Caco-2 (cell line): ENCODE data around the gene CLEC16A. TPM values are rescaled to one million over a fixed set of nuclear protein-coding genes. Genes with fewer than 3 reads are reported as not detected.

Source experiments
- BruUV-seq: library from RNA; stranded (reverse); fragments of 400-500 nt; replicated peaks from 2 replicates; lab custom pipeline; 2021; lab: Mats Ljungman, UMichigan
- CTCF ChIA-PET: fragments of 300-600 bp; sonication (Branson Sonifier 250); formaldehyde crosslinking; loops from one replicate; lab custom pipeline; 2022; ENCODE audit warnings: antibody characterized with exemption; lab: Charles Lee
- POLR2A ChIA-PET: fragments of 300-600 bp; sonication (Branson Sonifier 250); formaldehyde crosslinking; loops from one replicate; lab custom pipeline; 2022; ENCODE audit warnings: antibody characterized with exemption; lab: Charles Lee
- DNase-seq, 2 experiments: peaks; one replicate each; pipeline versions ENCODE4 v3.0.0 to v3.0.0-alpha.2; 2020 to 2022
- H3K27me3 ChIP-seq: replicated peaks from 2 replicates; pipeline ENCODE4 v1.6.0; 2011; ENCODE audit warnings: low read length; ENCODE audit not compliant: control insufficient read depth, insufficient read depth
- H3K36me3 ChIP-seq: 2 replicates; pipeline ENCODE4 v1.5.1; 2011; ENCODE audit warnings: low read length; ENCODE audit not compliant: control insufficient read depth, insufficient read depth
- H3K4me1 ChIP-seq: fragments of 250-450 bp; sonication (Bioruptor Pico); 2 replicates; pipeline ENCODE4 v1.5.1; 2020; ENCODE audit warnings: mild to moderate bottlenecking
- H3K4me3 ChIP-seq: 2 replicates; pipeline ENCODE4 v1.5.1; 2011; ENCODE audit warnings: low read depth, mild to moderate bottlenecking, control low read depth, low read length
- H3K9me3 ChIP-seq: fragments of 250-450 bp; sonication (Bioruptor Pico); 2 replicates; pipeline ENCODE4 v1.5.1; 2020; ENCODE audit warnings: mild to moderate bottlenecking, moderate library complexity
- H3K27ac Mint-ChIP-seq: one replicate; pipeline ENCODE4 v1.8.0; 2022; ENCODE audit warnings: mixed read lengths; ENCODE audit not compliant: unreplicated experiment
- H3K27me3 Mint-ChIP-seq: one replicate; pipeline ENCODE4 v1.8.0; 2022; ENCODE audit warnings: mixed read lengths; ENCODE audit not compliant: insufficient read depth, unreplicated experiment
- H3K36me3 Mint-ChIP-seq: one replicate; pipeline ENCODE4 v1.8.0; 2022; ENCODE audit warnings: mild to moderate bottlenecking, mixed read lengths; ENCODE audit not compliant: insufficient read depth, unreplicated experiment
- H3K4me1 Mint-ChIP-seq: one replicate; pipeline ENCODE4 v1.8.0; 2022; ENCODE audit warnings: low read depth, mixed read lengths; ENCODE audit not compliant: unreplicated experiment
- H3K4me3 Mint-ChIP-seq: one replicate; pipeline ENCODE4 v1.8.0; 2022; ENCODE audit warnings: mild to moderate bottlenecking, moderate library complexity, mixed read lengths; ENCODE audit not compliant: unreplicated experiment
- H3K9me3 Mint-ChIP-seq: one replicate; pipeline ENCODE4 v1.8.0; 2022; ENCODE audit warnings: mixed read lengths; ENCODE audit not compliant: unreplicated experiment
- intact Hi-C: fragments of 100-400 bp; cut with micrococcal nuclease; formaldehyde crosslinking; loops from one replicate; pipeline ENCODE4 v1.10.0; 2022; ENCODE audit not compliant: unreplicated experiment
- total RNA-seq: library from RNA; stranded (reverse); gene quantifications from 2 replicates; pipeline ENCODE4 v1.2.3, GENCODE V29; 2022
- TF ChIP-seq, protein P1 (sequence below), 2 experiments: fragments of 200-600 bp in 1 of 2; IDR thresholded peaks; 1 replicate in 1 of 2; 2 replicates in 1 of 2; pipeline versions ENCODE4 v1.5.1 to v1.8.0; 2011 to 2022; ENCODE audit warnings: antibody characterized with exemption in 1 of 2, control low read depth in 1 of 2, inconsistent platforms in 1 of 2, low read depth in 1 of 2, low read length in 1 of 2, mild to moderate bottlenecking in 1 of 2, moderate library complexity in 1 of 2; ENCODE audit not compliant: insufficient read depth in 1 of 2, severe bottlenecking in 1 of 2, unreplicated experiment in 1 of 2

CLEC16A gene
- total RNA-seq, 1 experiment from 2014 or later: 27.0 TPM

DNA sequence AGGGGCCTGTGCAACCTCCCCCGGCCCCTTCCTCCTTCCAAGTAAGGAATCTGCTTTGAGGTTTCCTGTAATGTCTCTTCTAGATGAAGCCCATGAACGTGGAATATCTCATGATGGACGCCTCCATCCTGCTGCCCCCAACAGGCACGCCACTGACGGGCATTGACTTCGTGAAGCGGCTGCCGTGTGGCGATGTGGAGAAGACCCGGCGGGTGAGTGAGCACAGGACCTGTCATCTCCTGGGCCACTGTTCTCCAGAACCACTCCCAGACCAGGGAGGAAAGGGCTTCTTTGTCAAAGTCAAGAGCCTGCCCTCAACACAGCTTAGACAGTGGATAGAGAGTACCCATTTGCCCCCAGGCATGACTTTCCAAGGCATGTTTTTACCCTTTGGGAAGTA, 107.1 kb downstream of the CLEC16A start:
- no peaks in the 10 kb centered on the region for H3K36me3 ChIP-seq
- ChIA-PET POLR2A (no interaction called here), CTCF (no interaction called here)
- no peak overlapping the region for H3K27ac Mint-ChIP-seq
- peaks cover 7% of the 10 kb centered on the region; the same call in 1 of the 2 replicates for H3K4me1 ChIP-seq
- BruUV-seq: no TSS peak
- intact Hi-C loops: no loop called here
- H3K36me3 Mint-ChIP-seq: peaks cover 12% of the 10 kb centered on the region
- TF ChIP-seq, protein P1, sequence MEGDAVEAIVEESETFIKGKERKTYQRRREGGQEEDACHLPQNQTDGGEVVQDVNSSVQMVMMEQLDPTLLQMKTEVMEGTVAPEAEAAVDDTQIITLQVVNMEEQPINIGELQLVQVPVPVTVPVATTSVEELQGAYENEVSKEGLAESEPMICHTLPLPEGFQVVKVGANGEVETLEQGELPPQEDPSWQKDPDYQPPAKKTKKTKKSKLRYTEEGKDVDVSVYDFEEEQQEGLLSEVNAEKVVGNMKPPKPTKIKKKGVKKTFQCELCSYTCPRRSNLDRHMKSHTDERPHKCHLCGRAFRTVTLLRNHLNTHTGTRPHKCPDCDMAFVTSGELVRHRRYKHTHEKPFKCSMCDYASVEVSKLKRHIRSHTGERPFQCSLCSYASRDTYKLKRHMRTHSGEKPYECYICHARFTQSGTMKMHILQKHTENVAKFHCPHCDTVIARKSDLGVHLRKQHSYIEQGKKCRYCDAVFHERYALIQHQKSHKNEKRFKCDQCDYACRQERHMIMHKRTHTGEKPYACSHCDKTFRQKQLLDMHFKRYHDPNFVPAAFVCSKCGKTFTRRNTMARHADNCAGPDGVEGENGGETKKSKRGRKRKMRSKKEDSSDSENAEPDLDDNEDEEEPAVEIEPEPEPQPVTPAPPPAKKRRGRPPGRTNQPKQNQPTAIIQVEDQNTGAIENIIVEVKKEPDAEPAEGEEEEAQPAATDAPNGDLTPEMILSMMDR (IDR thresholded peaks at IDR 0.05; ENCODE audit: insufficient read depth in 1 of 2, low read depth in 1 of 2, low read length in 1 of 2, severe bottlenecking in 1 of 2, unreplicated experiment in 1 of 2): no peak
- no peak for DNase-seq
- H3K4me3 ChIP-seq: no peak overlapping the region
- H3K9me3 ChIP-seq: no peaks in the 10 kb centered on the region
- no peaks in the 10 kb centered on the region for H3K9me3 Mint-ChIP-seq
- no peaks in the 10 kb centered on the region for H3K27me3 ChIP-seq
- no peak overlapping the region for H3K4me3 Mint-ChIP-seq
- H3K27me3 Mint-ChIP-seq: no peaks in the 10 kb centered on the region
- H3K4me1 Mint-ChIP-seq: peaks cover 6% of the 10 kb centered on the region

- peaks cover 12% of the 10 kb centered on the region for H3K4me1 Mint-ChIP-seq
- H3K9me3 Mint-ChIP-seq: no peaks in the 10 kb centered on the region
- peaks cover 12% of the 10 kb centered on the region for H3K36me3 Mint-ChIP-seq
- TF ChIP-seq, protein P1 (IDR thresholded peaks at IDR 0.05; ENCODE audit: insufficient read depth in 1 of 2, low read depth in 1 of 2, low read length in 1 of 2, severe bottlenecking in 1 of 2, unreplicated experiment in 1 of 2): no peak
- POLR2A ChIA-PET: no interaction called here
- Histone ChIP-seq H3K4me1 (peaks cover 7% of the 10 kb centered on the region; the same call in 1 of the 2 replicates), H3K27me3 (no peaks in the 10 kb centered on the region), H3K36me3 (no peaks in the 10 kb centered on the region), H3K9me3 (no peaks in the 10 kb centered on the region), H3K4me3 (no peak overlapping the region)
- no peak overlapping the region for H3K4me3 Mint-ChIP-seq
- CTCF ChIA-PET: no interaction called here
- no peaks in the 10 kb centered on the region for H3K27me3 Mint-ChIP-seq
- no peak overlapping the region for H3K27ac Mint-ChIP-seq
- BruUV-seq: no TSS peak
- intact Hi-C loops: no loop called here
- DNase-seq: no peak
Measured at GRCh38 chr16:11051879-11052808, 107.8 kb downstream of the CLEC16A start.

DNA sequence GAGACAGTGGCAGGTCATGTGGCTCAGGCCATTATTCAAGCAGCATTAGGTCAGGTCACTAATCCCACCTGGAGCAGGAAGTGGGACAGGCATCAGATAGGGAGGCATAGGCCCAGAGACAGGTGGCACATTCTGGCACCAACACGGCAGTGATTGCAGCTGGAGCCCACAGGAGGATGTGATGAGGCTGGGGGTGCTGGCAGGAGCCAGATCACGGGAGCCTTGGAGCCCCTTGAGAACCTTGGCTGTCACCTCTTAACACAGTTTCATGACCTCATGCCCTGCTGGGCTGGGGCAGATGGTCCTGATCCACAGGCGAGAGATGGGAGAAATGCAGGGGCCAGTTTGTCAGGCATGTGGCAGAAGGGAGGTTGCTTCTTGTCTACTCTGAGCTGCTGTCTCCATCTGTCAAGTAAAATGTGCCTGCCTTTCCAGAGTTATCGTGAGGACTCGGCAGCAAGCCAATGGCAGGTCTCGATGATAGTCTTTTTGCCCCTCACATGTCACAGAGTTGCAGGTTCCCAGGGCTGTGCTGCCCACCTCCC, 109.6 kb downstream of the CLEC16A start:
- CTCF ChIA-PET: interaction anchor here (0.6 kb wide), 1 partner anchor 528 kb away, joined by 7 read pairs; no protein-coding TSS in a partner anchor
- DNase-seq: no peak
- POLR2A ChIA-PET: interaction anchor here (1.1 kb wide), 1 partner anchor 202 kb away, joined by 10 read pairs; the partner anchor contains the start of gene SOCS1
- Mint-ChIP-seq H3K4me3 (no peak overlapping the region), H3K9me3 (no peaks in the 10 kb centered on the region), H3K27ac (no peak overlapping the region), H3K4me1 (peaks cover 15% of the 10 kb centered on the region), H3K36me3 (peaks cover 12% of the 10 kb centered on the region), H3K27me3 (no peaks in the 10 kb centered on the region)
- intact Hi-C loops: no loop called here
- Histone ChIP-seq H3K4me3 (no peak overlapping the region), H3K36me3 (no peaks in the 10 kb centered on the region), H3K4me1 (peaks cover 11% of the 10 kb centered on the region; the same call in 1 of the 2 replicates), H3K9me3 (no peaks in the 10 kb centered on the region), H3K27me3 (no peaks in the 10 kb centered on the region)
- BruUV-seq: no TSS peak
- TF ChIP-seq, protein P1 (IDR thresholded peaks at IDR 0.05; ENCODE audit: insufficient read depth in 1 of 2, low read depth in 1 of 2, low read length in 1 of 2, severe bottlenecking in 1 of 2, unreplicated experiment in 1 of 2): no peak
